ENCODE data around the gene SEC61A1. TPM values are rescaled to one million over a fixed set of nuclear protein-coding genes. Genes with fewer than 3 reads are reported as not detected.
A peak's percentile ranks its signal among the peaks of the same experiment; 100 is the strongest.

The SEC61A1 gene
- total RNA-seq, 1 experiment from 2014 or later, result 246 TPM

GRCh38 chr3:128051459-128051836, 789 bp upstream of the SEC61A1 start:
- POLR2A ChIA-PET, result no interaction called here
- no TSS peak for BruUV-seq (replicated peaks)
- H3K9me3 ChIP-seq (ENCODE audit: control insufficient read depth, insufficient read depth, low read depth, low read length), result no peaks in the 10 kb centered on the region
- intact Hi-C loops (cut with micrococcal nuclease; ENCODE audit: unreplicated experiment) (no loop called here), in situ Hi-C loops (cut with HindIII; ENCODE audit: low pct_unique_long_range_greater_than_20kb, low sequenced_read_pairs) (no loop called here)
- peaks cover 27% of the 10 kb centered on the region for H3K36me3 ChIP-seq (ENCODE audit: control insufficient read depth, insufficient read depth, low read length)
- CTCF ChIA-PET, result no interaction called here
- ATAC-seq, result no peak; the same call in 1 of the 2 replicates
- H3K27ac ChIP-seq (ENCODE audit: low read length), result peak overlapping the region; percentile 91
- TF ChIP-seq POLR2AphosphoS5 (IDR thresholded peaks at IDR 0.05; ENCODE audit: low read depth, low read length) (no peak), SIN3A (IDR thresholded peaks at IDR 0.05; ENCODE audit: borderline replicate concordance, insufficient read depth, low read depth, low read length) (no peak), REST (IDR thresholded peaks at IDR 0.05; ENCODE audit: insufficient read depth in 1 of 2, low read depth in 2 of 2, low read length in 1 of 2) (no peak), CTCF (IDR thresholded peaks at IDR 0.05) (no peak), TCF7L2 (IDR thresholded peaks at IDR 0.05; ENCODE audit: low read depth, low read length) (no peak)
- peaks cover 21% of the 10 kb centered on the region for H3K4me1 ChIP-seq (ENCODE audit: control insufficient read depth, insufficient read depth, low read length)
- peak overlapping the region; percentile 90 to 99 for H3K4me3 ChIP-seq (ENCODE audit: low read depth in 2 of 2, low read length in 2 of 2)
- no peak for DNase-seq (ENCODE audit: low read depth, low spot score)
- peaks cover 10% of the 10 kb centered on the region for H3K27me3 ChIP-seq (ENCODE audit: control insufficient read depth, insufficient read depth, low read length)

GRCh38 chr3:128052595-128053351, 536 bp downstream of the SEC61A1 start:
- BruUV-seq (replicated peaks), result no TSS peak
- no peak for ATAC-seq

More at GRCh38 chr3:128052595-128053351, 536 bp downstream of the SEC61A1 start:
- intact Hi-C loops (cut with micrococcal nuclease; ENCODE audit: unreplicated experiment), result no loop called here
- Histone ChIP-seq H3K4me1 (ENCODE audit: control insufficient read depth, insufficient read depth, low read length) (peaks cover 21% of the 10 kb centered on the region), H3K27ac (ENCODE audit: low read length) (peak overlapping the region; percentile 98), H3K9me3 (ENCODE audit: control insufficient read depth, insufficient read depth, low read depth, low read length) (no peaks in the 10 kb centered on the region), H3K36me3 (ENCODE audit: control insufficient read depth, insufficient read depth, low read length) (peaks cover 31% of the 10 kb centered on the region), H3K4me3 (ENCODE audit: low read depth in 2 of 2, low read length in 2 of 2) (peak overlapping the region; percentile 97 to 99), H3K27me3 (ENCODE audit: control insufficient read depth, insufficient read depth, low read length) (peaks cover 4% of the 10 kb centered on the region)
- no peak for TF ChIP-seq POLR2AphosphoS5 (IDR thresholded peaks at IDR 0.05; ENCODE audit: low read depth, low read length)
- no peak for TF ChIP-seq TCF7L2 (IDR thresholded peaks at IDR 0.05; ENCODE audit: low read depth, low read length)
- no peak for TF ChIP-seq CTCF (IDR thresholded peaks at IDR 0.05)
- TF ChIP-seq SIN3A (IDR thresholded peaks at IDR 0.05; ENCODE audit: borderline replicate concordance, insufficient read depth, low read depth, low read length), result no peak
- no peak for TF ChIP-seq REST (IDR thresholded peaks at IDR 0.05; ENCODE audit: insufficient read depth in 1 of 2, low read depth in 2 of 2, low read length in 1 of 2)
- POLR2A ChIA-PET, result no interaction called here
- in situ Hi-C loops (cut with HindIII; ENCODE audit: low pct_unique_long_range_greater_than_20kb, low sequenced_read_pairs), result no loop called here
- CTCF ChIA-PET, result no interaction called here
- no peak for DNase-seq (ENCODE audit: low read depth, low spot score)
